ENCODE results near the gene KIF21B. TPM values are rescaled to one million over a fixed set of nuclear protein-coding genes. Genes with fewer than 3 reads are reported as not detected.
A peak's percentile ranks its signal among the peaks of the same experiment; 100 is the strongest.

The KIF21B gene
- total RNA-seq, 1 donor from 2014 or later, result 165 TPM

GRCh38 chr1:201042779-201043461 is 19.4 kb upstream of the KIF21B start:
- DNase-seq, result peak; percentile 36

GRCh38 chr1:201041011-201041410 is 17.5 kb upstream of the KIF21B start:
- DNase-seq, result no peak

- DNase-seq, result no peak
These were observed 16.4 kb upstream of the KIF21B start for GRCh38 chr1:201039876-201040275.

- DNase-seq, result no peak
These were observed 15.9 kb upstream of the KIF21B start for GRCh38 chr1:201039418-201039817.

- no peak for DNase-seq
These were observed 14.8 kb upstream of the KIF21B start for GRCh38 chr1:201038186-201038876.

GRCh38 chr1:201036188-201036842 is 12.8 kb upstream of the KIF21B start:
- no peak for DNase-seq

- DNase-seq, result no peak
These were observed 11.2 kb upstream of the KIF21B start for GRCh38 chr1:201034671-201035070.

GRCh38 chr1:201032408-201032807 is 8.9 kb upstream of the KIF21B start:
- no peak for DNase-seq

- DNase-seq, result no peak
These were observed 5.0 kb upstream of the KIF21B start for GRCh38 chr1:201028461-201028889.

GRCh38 chr1:201026836-201027235 is 3.3 kb upstream of the KIF21B start:
- no peak for DNase-seq

GRCh38 chr1:201026234-201026633 is 2.7 kb upstream of the KIF21B start:
- no peak for DNase-seq

- DNase-seq, result no peak
These were observed 2.1 kb upstream of the KIF21B start for GRCh38 chr1:201025571-201026002.

GRCh38 chr1:201024625-201024998 is 1.1 kb upstream of the KIF21B start:
- DNase-seq, result no peak

- DNase-seq, result no peak
These were observed 558 bp upstream of the KIF21B start for GRCh38 chr1:201023920-201024624.

- DNase-seq, result peak; percentile 41
These were observed 546 bp downstream of the KIF21B start for GRCh38 chr1:201022820-201023516.

- no peak for DNase-seq
These were observed 1.1 kb downstream of the KIF21B start for GRCh38 chr1:201022493-201022819.

- no peak for DNase-seq
These were observed 1.7 kb downstream of the KIF21B start for GRCh38 chr1:201021630-201022492.

- no peak for DNase-seq
These were observed 2.5 kb downstream of the KIF21B start for GRCh38 chr1:201020721-201021629.

GRCh38 chr1:201020040-201020591 is 3.4 kb downstream of the KIF21B start:
- no peak for DNase-seq

Data from occipital lobe (tissue), 2 donors.